GM21576 (cell line): ENCODE results near the gene SMYD3.
"Not testable (repeated sequence)": the region's sequence is repeated elsewhere in the genome, so short reads cannot be mapped to it uniquely, and the experiment has no call there.

Experiments
- ATAC-seq: cut with Tn5 transposase; IDR thresholded peaks from one replicate; pipeline ENCODE4 v1.9.1; 2021; ENCODE audit warnings: mild to moderate bottlenecking, moderate library complexity; ENCODE audit not compliant: unreplicated experiment

SMYD3 gene

DNA sequence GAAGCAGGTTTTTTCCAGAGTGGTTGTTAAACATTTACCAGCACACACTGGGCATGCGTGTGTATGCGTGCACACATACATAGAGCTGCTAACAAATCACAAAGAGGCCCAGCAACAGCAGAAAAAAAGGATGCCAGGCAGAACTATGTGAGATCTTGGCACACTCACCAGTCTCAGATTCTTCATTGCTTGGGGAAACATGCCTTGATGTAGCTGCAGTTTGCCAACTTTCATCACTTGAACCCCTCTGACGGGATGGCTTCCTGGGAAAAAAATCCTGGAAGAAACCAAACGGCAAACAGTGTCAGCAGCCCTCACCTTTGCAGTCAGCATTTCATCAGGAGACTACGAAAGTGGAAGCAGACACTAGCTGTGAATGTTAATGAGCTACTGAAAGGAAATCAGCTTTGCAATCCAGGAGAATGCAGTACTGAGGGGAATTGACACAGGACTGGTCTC, 743.2 kb downstream of the SMYD3 start:
- no peak for ATAC-seq

- ATAC-seq: no peak
Observed at GRCh38 chr1:245762396-245762910, 744.6 kb downstream of the SMYD3 start.

DNA sequence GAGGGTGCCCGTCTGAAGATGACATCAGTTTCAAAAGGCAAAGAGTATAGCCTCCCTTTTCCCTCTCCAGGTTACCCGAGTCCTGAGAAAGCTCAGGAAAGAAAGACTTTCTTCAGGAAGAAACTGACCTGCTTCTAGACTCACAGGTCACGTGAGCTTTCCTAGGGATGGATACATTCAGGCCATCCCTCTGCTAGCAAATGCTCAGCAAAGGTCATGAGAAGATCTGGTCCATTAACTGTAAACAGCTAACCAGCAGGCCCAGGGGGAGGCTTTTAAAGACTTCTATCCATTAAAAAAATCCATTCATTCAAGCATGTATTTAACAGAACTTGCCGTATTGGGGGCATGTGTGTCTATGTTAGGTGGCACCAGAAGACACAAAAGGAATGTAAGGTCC, 746.8 kb downstream of the SMYD3 start:
- ATAC-seq: no peak

GRCh38 chr1:245754463-245754961, 752.6 kb downstream of the SMYD3 start:
- no peak for ATAC-seq

GRCh38 chr1:245753807-245754206, 753.3 kb downstream of the SMYD3 start:
- no peak for ATAC-seq

GRCh38 chr1:245752561-245752960, 754.5 kb downstream of the SMYD3 start:
- ATAC-seq: no peak

GRCh38 chr1:245751726-245752470, 755.2 kb downstream of the SMYD3 start:
- no peak for ATAC-seq

GRCh38 chr1:245751116-245751515, 756.0 kb downstream of the SMYD3 start:
- ATAC-seq: no peak

- ATAC-seq: no peak
Observed at GRCh38 chr1:245750261-245750660, 756.8 kb downstream of the SMYD3 start.

DNA sequence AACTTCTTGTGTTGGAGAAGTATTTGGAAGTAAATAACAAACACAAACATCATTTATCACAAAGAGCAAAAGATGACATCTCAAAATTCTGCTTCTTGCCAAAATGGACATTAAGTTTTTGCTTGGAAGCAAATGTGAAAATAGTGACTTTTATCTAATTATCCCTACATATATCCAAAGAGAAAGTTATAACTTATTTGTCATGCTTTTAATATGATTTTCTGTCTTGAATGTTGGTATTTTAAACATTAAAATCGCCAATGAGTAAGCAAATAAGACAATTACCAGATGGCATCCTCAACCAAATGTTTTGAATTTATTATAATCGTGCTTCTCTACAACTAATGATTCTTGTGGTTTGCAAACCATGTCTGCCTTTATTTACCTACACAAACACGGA, 758.0 kb downstream of the SMYD3 start:
- ATAC-seq: no peak

DNA sequence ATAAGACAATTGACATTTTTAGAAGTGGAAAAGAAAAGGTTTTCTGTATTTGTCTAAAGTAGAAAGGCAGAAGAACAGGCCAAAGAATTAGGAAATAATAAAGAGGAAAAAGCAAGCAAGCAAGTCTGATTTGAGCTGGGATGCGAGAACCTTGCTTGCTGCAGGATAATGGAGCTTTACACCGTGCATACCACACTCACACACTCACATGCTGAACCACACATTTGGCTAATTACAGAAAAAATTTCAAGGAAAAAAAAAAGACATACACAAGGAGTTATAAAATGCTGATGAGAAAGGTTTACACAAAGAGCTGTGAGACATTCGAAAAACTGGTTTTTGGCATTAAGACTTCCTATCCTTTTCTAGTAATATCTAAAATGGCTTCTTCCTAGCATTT, 758.4 kb downstream of the SMYD3 start:
- no peak for ATAC-seq

DNA sequence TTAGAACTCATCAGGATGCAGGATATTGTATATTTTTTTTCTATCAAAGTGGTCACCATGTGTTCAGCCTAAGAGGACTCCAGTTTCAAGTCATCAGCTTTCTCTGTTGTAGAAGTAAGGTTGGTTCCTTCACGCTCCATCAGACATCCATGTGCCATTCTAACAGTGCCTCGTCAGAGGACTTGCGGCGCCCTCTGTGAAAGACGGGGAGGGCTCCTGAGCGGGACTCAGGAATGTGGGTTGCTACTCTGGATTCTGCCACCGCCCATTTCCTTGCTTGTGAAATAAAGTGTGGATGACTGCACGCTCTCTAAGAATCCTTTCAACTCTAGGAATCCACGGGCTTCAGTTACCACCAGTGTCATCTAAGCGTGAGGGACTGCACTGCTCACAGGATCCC, 758.8 kb downstream of the SMYD3 start:
- no peak for ATAC-seq

- ATAC-seq: no peak
Observed at GRCh38 chr1:245742896-245743295, 764.2 kb downstream of the SMYD3 start.

GRCh38 chr1:245740336-245740735, 766.7 kb downstream of the SMYD3 start:
- not testable (repeated sequence) for ATAC-seq

DNA sequence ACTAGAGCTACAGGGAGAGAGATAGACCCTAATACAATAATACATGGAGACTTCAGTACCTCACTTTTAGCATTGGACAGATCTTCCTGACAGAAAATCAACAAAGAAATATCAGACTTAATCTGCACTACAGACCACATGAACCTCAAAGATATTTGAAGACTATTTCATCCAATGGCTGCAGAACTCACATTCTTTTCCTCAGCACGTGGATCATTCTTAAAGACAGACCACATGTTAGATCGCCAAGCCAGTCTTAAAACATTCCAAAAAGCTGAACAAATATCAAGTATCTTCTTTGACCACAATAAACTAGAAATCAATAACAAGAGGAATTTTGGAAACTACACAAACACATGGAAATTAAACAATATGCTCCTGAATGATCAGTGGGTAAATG, 776.3 kb downstream of the SMYD3 start:
- no peak for ATAC-seq

GRCh38 chr1:245728035-245728434, 779.0 kb downstream of the SMYD3 start:
- not testable (repeated sequence) for ATAC-seq

GRCh38 chr1:245721488-245721887, 785.6 kb downstream of the SMYD3 start:
- no peak for ATAC-seq

- ATAC-seq: no peak
Observed at GRCh38 chr1:245718951-245719350, 788.1 kb downstream of the SMYD3 start.

GRCh38 chr1:245718123-245718522, 789.0 kb downstream of the SMYD3 start:
- no peak for ATAC-seq

DNA sequence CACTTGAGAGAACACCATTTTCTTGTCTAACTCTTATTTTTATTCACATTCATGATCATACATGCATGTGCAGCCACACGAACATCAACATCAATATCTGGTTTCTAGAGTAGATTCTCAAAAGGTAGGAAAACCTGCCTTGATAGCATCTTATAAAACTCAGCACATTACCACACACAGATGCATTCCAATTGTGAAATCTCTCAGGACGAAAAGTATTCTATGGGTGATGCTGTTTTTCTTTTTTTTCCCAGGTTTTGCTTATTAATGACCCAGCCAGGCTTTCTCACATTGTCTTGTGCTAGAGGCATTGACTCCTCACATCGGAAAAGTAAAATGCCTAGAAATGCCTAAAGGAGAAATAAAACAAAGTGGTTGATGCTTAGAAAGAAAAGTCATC, 789.5 kb downstream of the SMYD3 start:
- no peak for ATAC-seq

- ATAC-seq: no peak
Observed at GRCh38 chr1:245716561-245716960, 790.5 kb downstream of the SMYD3 start.

- no peak for ATAC-seq
Observed at GRCh38 chr1:245715970-245716369, 791.1 kb downstream of the SMYD3 start.

DNA sequence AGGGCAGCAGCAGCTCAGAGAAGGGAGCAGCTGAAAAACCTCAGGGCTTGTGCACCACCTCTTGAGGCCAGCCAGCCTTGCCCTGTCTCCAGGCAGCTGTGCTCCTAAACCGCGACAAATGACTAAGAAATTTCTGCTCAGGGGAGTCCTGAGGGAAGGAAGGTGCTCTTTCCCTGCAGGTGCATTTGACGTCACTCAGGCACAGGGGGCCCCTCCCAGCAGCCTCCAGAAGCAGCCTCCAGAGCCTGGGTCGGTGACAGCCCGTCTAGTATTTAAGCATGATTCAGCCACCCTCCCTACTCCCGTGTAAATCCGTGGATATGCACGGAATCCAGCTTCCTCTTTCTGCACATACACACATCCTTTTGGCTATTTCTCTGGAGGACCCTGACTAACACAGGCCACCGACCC, 791.8 kb downstream of the SMYD3 start:
- no peak for ATAC-seq
